WTC11 (cell line): ENCODE data around the gene LRRC66. TPM values are rescaled to one million over a fixed set of nuclear protein-coding genes. Genes with fewer than 3 reads are reported as not detected.

ENCODE experiments used
- ATAC-seq: fragments of 200-7000 bp; cut with Tn5 transposase; 2 replicates; pipeline ENCODE4 v1.10.0; 2021; ENCODE audit warnings: mild to moderate bottlenecking, moderate library complexity
- CTCF ChIA-PET: fragments of 300-600 bp; sonication (Branson Sonifier 250); formaldehyde crosslinking; loops from one replicate; lab custom pipeline; 2021; ENCODE audit warnings: antibody characterized with exemption; lab: Charles Lee
- POLR2A ChIA-PET: fragments of 350-600 bp; sonication (Branson Sonifier 250); formaldehyde crosslinking; loops from one replicate; lab custom pipeline; 2021; ENCODE audit warnings: antibody characterized with exemption; lab: Charles Lee
- DNase-seq: peaks from one replicate; pipeline ENCODE4 v3.0.0; 2021; ENCODE audit warnings: low spot score
- H3K27ac Mint-ChIP-seq: 2 replicates; pipeline ENCODE4 v1.8.0; 2021; ENCODE audit warnings: mixed read lengths
- H3K27me3 Mint-ChIP-seq: 2 replicates; pipeline ENCODE4 v1.8.0; 2021; ENCODE audit warnings: low read depth, mild to moderate bottlenecking, moderate library complexity, mixed read lengths
- H3K36me3 Mint-ChIP-seq: 2 replicates; pipeline ENCODE4 v1.8.0; 2021; ENCODE audit warnings: mixed read lengths
- H3K4me1 Mint-ChIP-seq: 2 replicates; pipeline ENCODE4 v1.8.0; 2022; ENCODE audit warnings: mixed read lengths
- H3K4me3 Mint-ChIP-seq: 2 replicates; pipeline ENCODE4 v1.8.0; 2021; ENCODE audit warnings: mild to moderate bottlenecking, moderate library complexity, mixed read lengths
- H3K9me3 Mint-ChIP-seq: 2 replicates; pipeline ENCODE4 v1.8.0; 2021; ENCODE audit warnings: mixed read lengths
- GTF2I ChIP-seq: fragments of 250-450 bp; sonication (Bioruptor Pico); conservative IDR thresholded peaks from 2 replicates; pipeline ENCODE4 v1.4.0; 2021; ENCODE audit warnings: mild to moderate bottlenecking
- HMGXB4 ChIP-seq: sonication (generic); formaldehyde crosslinking; IDR thresholded peaks from 2 replicates; pipeline ENCODE4 v1.8.1; 2023; ENCODE audit warnings: mild to moderate bottlenecking, moderate library complexity, missing genetic modification reagents
- JAZF1 ChIP-seq: fragments of 250-450 bp; sonication (Bioruptor Pico); IDR thresholded peaks from 2 replicates; pipeline ENCODE4 v1.9.0; 2021; ENCODE audit warnings: moderate library complexity, mild to moderate bottlenecking, inconsistent platforms
- SMAD3 ChIP-seq: sonication (generic); formaldehyde crosslinking; IDR thresholded peaks from 2 replicates; pipeline ENCODE4 v1.8.0; 2022; ENCODE audit warnings: missing genetic modification reagents, mild to moderate bottlenecking, borderline replicate concordance
- SMAD4 ChIP-seq: sonication (generic); formaldehyde crosslinking; IDR thresholded peaks from 2 replicates; pipeline ENCODE4 v1.8.0; 2022; ENCODE audit warnings: mild to moderate bottlenecking, missing genetic modification reagents
- STAT6 ChIP-seq: sonication (generic); formaldehyde crosslinking; conservative IDR thresholded peaks from 2 replicates; pipeline ENCODE4 v1.8.1; 2023; ENCODE audit warnings: mild to moderate bottlenecking, low read depth, missing genetic modification reagents, moderate library complexity
- TEAD4 ChIP-seq: sonication (generic); formaldehyde crosslinking; IDR thresholded peaks from 2 replicates; pipeline ENCODE4 v1.8.0; 2022; ENCODE audit warnings: mild to moderate bottlenecking, missing genetic modification reagents
- USF1 ChIP-seq: sonication (generic); formaldehyde crosslinking; IDR thresholded peaks from 2 replicates; pipeline ENCODE4 v1.8.0; 2022; ENCODE audit warnings: mild to moderate bottlenecking, missing genetic modification reagents
- ZBTB21 ChIP-seq: sonication (generic); formaldehyde crosslinking; IDR thresholded peaks from 2 replicates; pipeline ENCODE4 v1.8.1; 2023; ENCODE audit warnings: mild to moderate bottlenecking, missing genetic modification reagents, borderline replicate concordance
- total RNA-seq: library from RNA; stranded (reverse); gene quantifications from 3 replicates; pipeline ENCODE4 v1.2.3, GENCODE V29; 2021
- TF ChIP-seq, protein P1 (sequence below): sonication (generic); formaldehyde crosslinking; conservative IDR thresholded peaks from 2 replicates; pipeline ENCODE4 v1.8.1; 2022; ENCODE audit warnings: mild to moderate bottlenecking, missing genetic modification reagents
- TF ChIP-seq, protein P2 (sequence below): sonication (generic); formaldehyde crosslinking; IDR thresholded peaks from 2 replicates; pipeline ENCODE4 v1.8.1; 2022; ENCODE audit warnings: mild to moderate bottlenecking, moderate library complexity, missing genetic modification reagents
- TF ChIP-seq, protein P3 (sequence below): fragments of 250-450 bp; sonication (Bioruptor Pico); IDR thresholded peaks from 2 replicates; pipeline ENCODE4 v1.9.0; 2021; ENCODE audit warnings: mild to moderate bottlenecking
- TF ChIP-seq, protein P4 (sequence below): sonication (generic); formaldehyde crosslinking; IDR thresholded peaks from 2 replicates; pipeline ENCODE4 v1.8.1; 2023; ENCODE audit warnings: mild to moderate bottlenecking, missing genetic modification reagents, moderate library complexity

Gene LRRC66
- total RNA-seq, 1 experiment from 2014 or later: not detected

- Mint-ChIP-seq H3K9me3 (no peaks in the 10 kb centered on the region), H3K27ac (no peak overlapping the region), H3K27me3 (no peaks in the 10 kb centered on the region), H3K4me3 (no peak overlapping the region), H3K36me3 (no peaks in the 10 kb centered on the region), H3K4me1 (peaks cover 7% of the 10 kb centered on the region; the same call in 1 of the 2 replicates)
- ATAC-seq: peak; percentile 81
- ChIA-PET CTCF (interaction anchor here (0.8 to 1.5 kb wide), 8 partner anchors 16 to 180 kb away, joined by 3 to 8 read pairs (median 5); partner anchors contain the start of gene DCUN1D4), POLR2A (no interaction called here)
- TF ChIP-seq STAT6 (CRISPR knock-in tag) (no peak), ZBTB21 (no peak), USF1 (no peak), JAZF1 (no peak), SMAD4 (CRISPR knock-in tag) (no peak), TEAD4 (no peak), SMAD3 (CRISPR knock-in tag) (no peak)
- TF ChIP-seq, protein P1, sequence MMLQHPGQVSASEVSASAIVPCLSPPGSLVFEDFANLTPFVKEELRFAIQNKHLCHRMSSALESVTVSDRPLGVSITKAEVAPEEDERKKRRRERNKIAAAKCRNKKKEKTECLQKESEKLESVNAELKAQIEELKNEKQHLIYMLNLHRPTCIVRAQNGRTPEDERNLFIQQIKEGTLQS (CRISPR knock-in tag): no peak
- TF ChIP-seq, protein P2, sequence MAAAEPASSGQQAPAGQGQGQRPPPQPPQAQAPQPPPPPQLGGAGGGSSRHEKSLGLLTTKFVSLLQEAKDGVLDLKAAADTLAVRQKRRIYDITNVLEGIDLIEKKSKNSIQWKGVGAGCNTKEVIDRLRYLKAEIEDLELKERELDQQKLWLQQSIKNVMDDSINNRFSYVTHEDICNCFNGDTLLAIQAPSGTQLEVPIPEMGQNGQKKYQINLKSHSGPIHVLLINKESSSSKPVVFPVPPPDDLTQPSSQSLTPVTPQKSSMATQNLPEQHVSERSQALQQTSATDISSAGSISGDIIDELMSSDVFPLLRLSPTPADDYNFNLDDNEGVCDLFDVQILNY (CRISPR knock-in tag): no peak
- TF ChIP-seq, protein P3, sequence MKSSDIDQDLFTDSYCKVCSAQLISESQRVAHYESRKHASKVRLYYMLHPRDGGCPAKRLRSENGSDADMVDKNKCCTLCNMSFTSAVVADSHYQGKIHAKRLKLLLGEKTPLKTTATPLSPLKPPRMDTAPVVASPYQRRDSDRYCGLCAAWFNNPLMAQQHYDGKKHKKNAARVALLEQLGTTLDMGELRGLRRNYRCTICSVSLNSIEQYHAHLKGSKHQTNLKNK (CRISPR knock-in tag): no peak
- TF ChIP-seq, protein P4, sequence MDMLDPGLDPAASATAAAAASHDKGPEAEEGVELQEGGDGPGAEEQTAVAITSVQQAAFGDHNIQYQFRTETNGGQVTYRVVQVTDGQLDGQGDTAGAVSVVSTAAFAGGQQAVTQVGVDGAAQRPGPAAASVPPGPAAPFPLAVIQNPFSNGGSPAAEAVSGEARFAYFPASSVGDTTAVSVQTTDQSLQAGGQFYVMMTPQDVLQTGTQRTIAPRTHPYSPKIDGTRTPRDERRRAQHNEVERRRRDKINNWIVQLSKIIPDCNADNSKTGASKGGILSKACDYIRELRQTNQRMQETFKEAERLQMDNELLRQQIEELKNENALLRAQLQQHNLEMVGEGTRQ (CRISPR knock-in tag): no peak
- no peak for DNase-seq
Measured at GRCh38 chr4:52015366-52015765, 4.8 kb downstream of the LRRC66 start.

GRCh38 chr4:52014903-52015302 lies 5.3 kb downstream of the LRRC66 start:
- Mint-ChIP-seq H3K4me3 (no peak overlapping the region), H3K9me3 (no peaks in the 10 kb centered on the region), H3K27me3 (no peaks in the 10 kb centered on the region)
- CTCF ChIA-PET: interaction anchor here (0.8 to 1.5 kb wide), 8 partner anchors 16 to 179 kb away, joined by 3 to 8 read pairs (median 5); partner anchors contain the start of gene DCUN1D4
- no peak; the same call in 1 of the 2 replicates for ATAC-seq
- DNase-seq: no peak
- TF ChIP-seq HMGXB4: no peak
- TF ChIP-seq SMAD4 (CRISPR knock-in tag): no peak
- TF ChIP-seq, protein P4 (CRISPR knock-in tag): no peak
- TF ChIP-seq GTF2I: no peak
- TF ChIP-seq, all 79 proteins: peak for 0
- Mint-ChIP-seq H3K36me3 (no peaks in the 10 kb centered on the region), H3K27ac (no peak overlapping the region), H3K4me1 (peaks cover 7% of the 10 kb centered on the region; the same call in 1 of the 2 replicates)
- POLR2A ChIA-PET: no interaction called here
